Transverse colon (tissue), 4 donors: ENCODE data around the gene TRMT44. TPM values are rescaled to one million over a fixed set of nuclear protein-coding genes. Genes with fewer than 3 reads are reported as not detected.

Experiments used
- DNase-seq: peaks from one replicate; pipeline ENCODE4 v3.0.0-alpha.2; 2019
- H3K27ac ChIP-seq, 4 donors: fragments of 200-600 bp; sonication (generic); 2 replicates each; pipeline ENCODE4 v1.5.1; 2016 to 2018; ENCODE audit warnings: inconsistent platforms in 4 of 4
- H3K27me3 ChIP-seq: fragments of 200-600 bp; sonication (generic); 2 replicates; pipeline ENCODE4 v1.5.1; 2017; ENCODE audit warnings: inconsistent platforms
- H3K36me3 ChIP-seq, 4 donors: fragments of 200-600 bp; sonication (generic); 2 replicates each; pipeline ENCODE4 v1.5.1; 2017 to 2019; ENCODE audit warnings: inconsistent platforms in 4 of 4
- H3K4me1 ChIP-seq, 4 donors: fragments of 200-600 bp; sonication (generic); 2 replicates each; pipeline ENCODE4 v1.5.1; 2017 to 2020; ENCODE audit warnings: inconsistent platforms in 4 of 4
- H3K4me3 ChIP-seq, 4 donors: fragments of 200-600 bp; sonication (generic); 1 replicate in 1 of 4; 2 replicates in 3 of 4; pipeline versions ENCODE4 v1.5.1 to v1.6.1; 2017 to 2019; ENCODE audit warnings: inconsistent platforms in 4 of 4
- H3K9me3 ChIP-seq, 2 donors: fragments of 200-600 bp; sonication (generic); 2 replicates each; pipeline ENCODE4 v1.5.1; 2017 to 2019; ENCODE audit warnings: inconsistent platforms in 2 of 2
- EP300 ChIP-seq: sonication (generic); formaldehyde crosslinking; IDR thresholded peaks from one replicate; pipeline ENCODE4 v1.6.1; 2017; ENCODE audit warnings: antibody characterized with exemption, low read depth
- POLR2A ChIP-seq: fragments of 450-650 bp; IDR thresholded peaks from one replicate; pipeline ENCODE4 v1.6.1; 2016; ENCODE audit warnings: antibody characterized with exemption, mild to moderate bottlenecking, moderate library complexity
- POLR2AphosphoS5 ChIP-seq, 3 donors: sonication (generic); formaldehyde crosslinking; IDR thresholded peaks; one replicate each; pipeline ENCODE4 v1.6.1; 2016; ENCODE audit warnings: antibody characterized with exemption in 3 of 3
- WGBS, 2 donors: methylation state at CpG; one replicate each; pipeline ENCODE4 v1.1.5; 2018; ENCODE audit warnings: low coverage in 1 of 2; 5-methylcytosine and 5-hydroxymethylcytosine counted together
- in situ Hi-C, 4 donors: fragments of 200-750 bp; cut with MboI; loops; one replicate each; pipeline versions ENCODE4 v1.15.0 to v1.15.1; 2017; ENCODE audit warnings: low sequenced_read_pairs in 3 of 4, low pct_ligation_motif_present in 1 of 4, low pct_unique_long_range_greater_than_20kb in 1 of 4
- intact Hi-C: fragments of 100-400 bp; cut with DNase I; formaldehyde crosslinking; loops from one replicate; pipeline ENCODE4 v1.15.1; 2023; ENCODE audit warnings: low total_unique reads
- total RNA-seq, 4 donors: library from RNA; depleted of rRNA; stranded (reverse); fragments of >200 nt; gene quantifications; one replicate each; pipeline ENCODE4 v1.1.0, GENCODE V29; 2016
- TF ChIP-seq, protein P1 (sequence below), 5 experiments: fragments of 200-600 bp in 3 of 5; fragments of 450-650 bp in 2 of 5; sonication (generic) in 3 of 5; IDR thresholded peaks; 1 replicate in 2 of 5; 2 replicates in 3 of 5; pipeline ENCODE4 v1.5.1; 2016 to 2017; ENCODE audit warnings: antibody characterized with exemption in 5 of 5, inconsistent platforms in 3 of 5, mild to moderate bottlenecking in 2 of 5, moderate library complexity in 1 of 5

TRMT44 gene
- total RNA-seq, 4 donors from 2014 or later: 19.1 to 190 (median 29.7) TPM

- in situ Hi-C loops: loop anchor here in 2 of 4 donors (10.0 to 25.0 kb wide), 2 partner anchors 120 to 128 kb away; partner anchors contain the start of genes CPZ (in 2 of the 2) and GPR78 (in 1 of the 2)
- Histone ChIP-seq H3K27ac (no peak overlapping the region), H3K4me3 (no peak overlapping the region), H3K9me3 (no peaks in the 10 kb centered on the region), H3K36me3 (peaks cover 0 to 17% (median 4%) of the 10 kb centered on the region in 4 donors), H3K4me1 (peaks cover 0 to 1% (median under 1%) of the 10 kb centered on the region in 4 donors), H3K27me3 (no peaks in the 10 kb centered on the region)
- TF ChIP-seq POLR2AphosphoS5 (IDR thresholded peaks at IDR 0.05): no peak
- no peak for TF ChIP-seq EP300
- TF ChIP-seq POLR2A: no peak
- TF ChIP-seq, protein P1, sequence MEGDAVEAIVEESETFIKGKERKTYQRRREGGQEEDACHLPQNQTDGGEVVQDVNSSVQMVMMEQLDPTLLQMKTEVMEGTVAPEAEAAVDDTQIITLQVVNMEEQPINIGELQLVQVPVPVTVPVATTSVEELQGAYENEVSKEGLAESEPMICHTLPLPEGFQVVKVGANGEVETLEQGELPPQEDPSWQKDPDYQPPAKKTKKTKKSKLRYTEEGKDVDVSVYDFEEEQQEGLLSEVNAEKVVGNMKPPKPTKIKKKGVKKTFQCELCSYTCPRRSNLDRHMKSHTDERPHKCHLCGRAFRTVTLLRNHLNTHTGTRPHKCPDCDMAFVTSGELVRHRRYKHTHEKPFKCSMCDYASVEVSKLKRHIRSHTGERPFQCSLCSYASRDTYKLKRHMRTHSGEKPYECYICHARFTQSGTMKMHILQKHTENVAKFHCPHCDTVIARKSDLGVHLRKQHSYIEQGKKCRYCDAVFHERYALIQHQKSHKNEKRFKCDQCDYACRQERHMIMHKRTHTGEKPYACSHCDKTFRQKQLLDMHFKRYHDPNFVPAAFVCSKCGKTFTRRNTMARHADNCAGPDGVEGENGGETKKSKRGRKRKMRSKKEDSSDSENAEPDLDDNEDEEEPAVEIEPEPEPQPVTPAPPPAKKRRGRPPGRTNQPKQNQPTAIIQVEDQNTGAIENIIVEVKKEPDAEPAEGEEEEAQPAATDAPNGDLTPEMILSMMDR (IDR thresholded peaks at IDR 0.05): no peak
- WGBS, 2 donors: 97 to 98% methylated on average over 7 to 18 of the region's 18 CpGs
- intact Hi-C loops: no loop called here
- DNase-seq: no peak
Measured at GRCh38 chr4:8467016-8467415, 26.4 kb downstream of the TRMT44 start.

DNA sequence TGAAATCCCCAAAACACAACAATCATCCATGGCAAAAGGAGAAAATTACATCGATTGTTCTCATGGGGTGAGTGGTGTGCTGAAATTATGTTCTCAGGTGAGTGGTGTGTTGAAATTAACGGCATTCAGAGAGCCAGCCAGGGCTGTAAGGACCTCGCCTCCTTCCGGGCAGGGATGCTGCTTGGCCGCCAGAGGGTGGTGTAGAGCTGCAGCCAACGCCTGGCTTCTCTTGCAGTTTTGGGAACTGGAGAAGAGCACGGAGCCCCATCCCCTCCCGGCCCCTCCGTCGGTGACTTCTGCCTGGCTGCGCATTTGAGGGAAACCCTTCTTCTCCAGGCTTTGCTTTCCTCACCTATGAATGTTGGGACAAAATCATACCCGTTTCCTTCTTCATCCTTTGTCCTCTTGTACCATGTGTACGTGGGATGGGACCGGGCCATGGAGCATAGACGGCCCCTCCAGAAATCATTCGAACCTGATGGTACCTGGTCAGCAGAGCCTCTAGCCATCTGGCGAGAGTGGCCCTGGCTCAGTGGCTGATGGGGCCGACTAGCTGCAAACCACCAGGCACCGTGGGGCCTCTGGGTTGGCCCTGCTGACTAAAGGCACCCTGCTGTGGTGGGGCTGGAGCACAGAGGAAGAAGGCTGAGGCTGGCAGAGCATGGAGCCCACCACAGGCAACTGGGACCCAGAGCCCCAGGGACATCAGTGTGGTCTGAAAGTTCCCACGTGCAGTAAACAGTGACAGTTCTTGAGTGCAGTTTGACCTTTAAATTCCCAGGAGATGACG, 28.4 kb downstream of the TRMT44 start:
- in situ Hi-C loops: loop anchor here in 2 of 4 donors (10.0 to 25.0 kb wide), 2 partner anchors 118 to 126 kb away; partner anchors contain the start of genes CPZ (in 2 of the 2) and GPR78 (in 1 of the 2)
- H3K27me3 ChIP-seq: no peaks in the 10 kb centered on the region
- TF ChIP-seq EP300: no peak
- no peak for TF ChIP-seq POLR2AphosphoS5 (IDR thresholded peaks at IDR 0.05)
- TF ChIP-seq, protein P1 (IDR thresholded peaks at IDR 0.05): peak; percentile 74 to 94 (median 85)
- TF ChIP-seq POLR2A: no peak
- no peak overlapping the region for H3K4me3 ChIP-seq
- no peaks in the 10 kb centered on the region for H3K9me3 ChIP-seq
- DNase-seq: peak; percentile 55
- 5 to 52% methylated on average over 5 to 21 of the region's 21 CpGs for WGBS, 2 donors
- peaks cover 0 to 17% (median 4%) of the 10 kb centered on the region in 4 donors for H3K36me3 ChIP-seq
- peaks cover 5 to 20% (median 12%) of the 10 kb centered on the region in 4 donors for H3K4me1 ChIP-seq
- no peak overlapping the region for H3K27ac ChIP-seq
- intact Hi-C loops: loop anchor here (2.0 kb wide), 1 partner anchor 80 kb away; no protein-coding TSS in a partner anchor

GRCh38 chr4:8469550-8469949, 29.0 kb downstream of the TRMT44 start:
- Histone ChIP-seq H3K27ac (no peak overlapping the region), H3K4me3 (no peak overlapping the region)

More at GRCh38 chr4:8469550-8469949, 29.0 kb downstream of the TRMT44 start:
- no peak for DNase-seq
- in situ Hi-C loops (loop anchor here in 2 of 4 donors (10.0 to 25.0 kb wide), 2 partner anchors 118 to 125 kb away; partner anchors contain the start of genes CPZ (in 2 of the 2) and GPR78 (in 1 of the 2)), intact Hi-C loops (loop anchor here (2.0 kb wide), 1 partner anchor 79 kb away; no protein-coding TSS in a partner anchor)
- H3K27me3 ChIP-seq: no peaks in the 10 kb centered on the region
- H3K36me3 ChIP-seq: peaks cover 0 to 17% (median 4%) of the 10 kb centered on the region in 4 donors
- H3K9me3 ChIP-seq: no peaks in the 10 kb centered on the region
- peaks cover 5 to 21% (median 12%) of the 10 kb centered on the region in 4 donors for H3K4me1 ChIP-seq
- TF ChIP-seq EP300: no peak
- no peak for TF ChIP-seq POLR2AphosphoS5 (IDR thresholded peaks at IDR 0.05)
- TF ChIP-seq, protein P1 (IDR thresholded peaks at IDR 0.05): no peak
- TF ChIP-seq POLR2A: no peak
- 94% methylated on average over 13 of the region's 14 CpGs; no CpG with 5 or more reads in 1 of the 2 donors for WGBS, 2 donors
